Mucosa of gallbladder (tissue), 1 donor: ENCODE measurements around the gene IMPDH1. TPM values are rescaled to one million over a fixed set of nuclear protein-coding genes. Genes with fewer than 3 reads are reported as not detected.
"Not testable (repeated sequence)": the region's sequence is repeated elsewhere in the genome, so short reads cannot be mapped to it uniquely, and the experiment has no call there.

Source experiments
- DNase-seq: peaks from one replicate; pipeline ENCODE4 v3.0.0-alpha.2; 2020; ENCODE audit warnings: low spot score
- total RNA-seq: library from RNA; stranded (reverse); gene quantifications from one replicate; pipeline ENCODE4 v1.2.1, GENCODE V29; 2021
- donor health status: DM: no; HTN: no; CAD: no.

Gene IMPDH1
- 18.6 TPM for total RNA-seq

DNA sequence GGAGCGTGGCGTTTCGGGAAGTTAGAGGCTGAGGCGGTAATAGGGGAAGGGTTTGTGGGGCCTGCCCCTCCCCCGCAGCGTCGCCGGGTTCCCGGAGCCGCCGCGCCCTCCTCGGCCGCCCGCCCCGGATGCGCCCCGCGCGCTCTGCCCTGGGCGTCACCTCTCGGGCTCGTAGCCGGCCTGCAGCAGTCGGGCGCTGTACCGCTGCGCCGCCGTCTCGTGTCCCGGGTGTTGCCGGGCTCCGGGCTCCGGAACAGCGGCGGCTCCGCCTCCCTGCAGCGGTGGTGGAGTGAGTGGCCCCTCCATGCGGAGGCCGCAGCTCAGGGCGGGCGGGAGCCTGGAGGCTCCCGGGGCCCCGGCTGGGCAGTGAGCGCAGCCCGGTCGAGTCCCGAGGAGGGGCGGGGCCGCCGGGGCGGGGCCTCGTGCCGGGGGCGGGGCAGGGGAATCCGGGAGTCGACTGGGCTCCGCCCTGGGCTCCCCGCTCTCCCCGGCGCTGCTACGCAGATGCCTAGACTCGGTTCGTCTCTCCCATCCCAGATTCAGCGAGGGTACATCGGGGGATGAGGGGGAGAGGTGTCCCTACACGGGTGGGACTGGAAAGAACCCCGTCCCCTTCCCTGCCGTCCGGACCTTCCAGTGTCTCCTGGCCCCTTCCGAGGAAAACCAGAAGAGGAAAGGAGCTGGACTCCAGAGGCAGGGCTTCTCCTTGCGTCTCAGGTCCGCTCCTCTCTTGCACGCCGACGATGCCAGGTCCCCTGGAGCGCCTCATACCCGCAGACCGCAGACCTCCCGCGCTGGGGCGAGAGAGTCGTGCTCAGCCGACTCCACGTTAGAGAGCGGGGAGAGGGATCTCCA lies at the start of gene IMPDH1:
Gene IMPDH1, minus strand, starts transcription at position 387 of the 855 bp plus-strand sequence. Its CDS starts 81 bp downstream, at position 306.
- DNase-seq, result peak; percentile 86

- peak; percentile 69 for DNase-seq
These were observed 49.7 kb upstream of the IMPDH1 start for GRCh38 chr7:128459394-128459878.

GRCh38 chr7:128458956-128459355 lies 49.2 kb upstream of the IMPDH1 start:
- no peak for DNase-seq

DNA sequence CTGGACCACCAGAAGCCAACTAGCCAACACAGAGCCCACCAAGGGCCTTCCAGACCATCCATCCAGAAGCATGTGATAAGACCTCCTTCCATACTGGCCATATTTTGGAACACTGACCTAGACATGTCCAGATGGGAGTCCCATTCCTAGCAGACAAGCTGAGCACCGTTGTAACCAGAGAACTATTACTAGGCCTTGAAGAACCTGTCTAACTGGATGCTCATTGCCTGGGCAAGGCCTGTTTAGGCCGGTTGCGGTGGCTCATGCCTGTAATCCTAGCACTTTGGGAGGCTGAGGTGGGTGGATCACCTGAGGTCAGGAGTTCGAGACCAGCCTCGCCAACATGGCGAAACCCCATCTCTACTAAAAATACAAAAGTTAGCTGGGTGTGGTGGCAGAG lies 47.6 kb upstream of the IMPDH1 start:
- not testable (repeated sequence) for DNase-seq

- no peak for DNase-seq
These were observed 46.5 kb upstream of the IMPDH1 start for GRCh38 chr7:128456255-128456725.

DNA sequence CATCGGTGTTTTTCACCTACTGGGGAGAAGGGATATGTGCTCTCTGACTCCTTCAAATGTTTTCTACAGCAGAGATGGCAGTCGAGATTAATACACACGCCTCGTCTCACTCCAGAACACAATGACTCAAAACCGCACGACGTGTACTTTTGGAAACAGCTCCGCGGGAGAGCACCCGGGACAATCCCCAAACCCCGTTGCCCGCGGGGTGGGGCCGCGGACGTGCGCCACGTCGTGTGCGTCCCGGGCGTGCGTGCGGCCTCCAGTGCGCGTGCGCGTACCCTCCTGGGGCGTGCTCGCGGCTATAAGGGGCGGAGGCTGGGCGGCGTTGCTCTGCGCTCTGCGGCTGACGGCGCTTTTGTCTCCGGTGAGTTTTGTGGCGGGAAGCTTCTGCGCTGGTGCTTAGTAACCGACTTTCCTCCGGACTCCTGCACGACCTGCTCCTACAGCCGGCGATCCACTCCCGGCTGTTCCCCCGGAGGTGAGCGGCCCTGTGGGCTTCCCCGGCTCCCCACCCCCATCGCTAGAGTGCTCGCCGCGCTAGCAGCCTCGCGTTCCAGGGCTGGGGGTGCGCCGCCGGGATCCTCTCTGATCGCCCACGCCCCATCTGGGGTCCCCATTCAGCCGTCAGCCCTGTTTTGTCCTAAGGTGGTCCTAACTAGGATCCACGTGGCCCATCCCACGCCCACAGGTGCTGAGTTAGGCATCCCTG lies 45.9 kb upstream of the IMPDH1 start, which contains the start of gene HILPDA:
Gene HILPDA, plus strand, starts transcription at position 336 of the 712 bp plus-strand sequence. CDS start 1,391 bp downstream, outside the sequence.
- peak; percentile 93 for DNase-seq

- DNase-seq, result no peak
These were observed 45.2 kb upstream of the IMPDH1 start for GRCh38 chr7:128454808-128455542.

DNA sequence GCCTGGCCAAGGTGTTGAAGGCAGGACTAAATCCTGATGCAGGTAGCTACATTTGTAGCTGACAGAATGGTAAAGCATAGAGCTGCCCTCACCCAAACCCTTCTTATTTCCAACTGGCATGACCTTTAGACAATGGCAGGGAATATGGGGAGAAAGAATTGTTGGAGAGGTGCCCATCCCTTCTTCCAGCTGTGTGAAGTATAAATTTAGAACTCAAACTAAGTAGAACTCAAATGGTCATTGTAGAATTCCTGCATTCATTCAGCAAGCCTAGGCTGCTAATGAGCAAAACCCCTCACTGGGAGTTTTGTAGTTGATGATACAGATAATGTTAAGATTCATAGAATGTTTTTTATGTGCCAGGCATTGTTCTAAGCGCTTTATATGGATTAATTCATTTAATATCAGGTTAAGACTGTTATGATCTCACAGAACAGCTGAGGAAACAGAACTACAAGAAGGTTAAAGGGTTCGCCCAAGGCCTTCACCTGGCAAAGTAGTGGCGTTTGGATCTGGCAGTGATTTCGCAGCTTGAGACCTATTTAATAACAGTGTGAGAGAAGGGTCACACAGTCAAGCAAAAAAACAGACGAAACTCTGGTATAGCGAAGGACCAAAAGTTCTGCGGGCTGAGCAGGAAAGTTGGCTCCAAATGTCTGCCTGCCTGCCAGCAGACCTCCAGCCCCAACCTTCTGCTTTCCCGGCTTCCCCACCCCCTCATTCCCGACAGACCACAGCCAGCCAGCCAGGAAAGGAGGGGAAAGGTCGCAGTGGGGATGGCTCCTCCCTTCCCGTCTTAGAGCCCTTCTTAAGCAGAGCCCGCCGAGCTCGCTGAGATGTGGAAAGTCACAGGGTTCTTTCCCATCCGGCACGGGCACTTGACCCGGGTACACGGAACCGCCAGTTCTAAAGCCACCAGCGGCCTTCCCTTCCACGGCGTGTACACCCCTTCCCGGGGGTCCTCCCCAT lies 44.3 kb upstream of the IMPDH1 start:
- DNase-seq, result peak; percentile 78

- DNase-seq, result no peak
These were observed 42.8 kb upstream of the IMPDH1 start for GRCh38 chr7:128452552-128452951.

DNA sequence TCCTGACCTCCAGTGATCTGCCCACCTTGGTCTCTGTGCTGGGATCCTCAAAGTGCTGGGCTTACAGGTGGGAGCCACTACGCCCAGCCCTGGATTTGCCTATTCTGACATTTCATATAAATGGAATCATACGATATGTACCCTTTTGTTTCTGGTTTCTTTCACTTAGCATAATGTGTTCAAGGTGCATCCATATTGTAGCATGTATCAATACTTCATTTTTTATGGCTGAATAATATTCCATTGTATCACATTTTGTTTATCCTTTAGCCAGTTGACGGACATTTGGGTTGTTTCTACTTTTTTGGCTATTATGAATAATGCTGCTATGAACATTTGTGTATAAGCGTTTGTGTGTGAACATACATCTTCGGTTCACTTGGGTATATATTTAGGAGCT lies 41.1 kb upstream of the IMPDH1 start:
- DNase-seq, result no peak

DNA sequence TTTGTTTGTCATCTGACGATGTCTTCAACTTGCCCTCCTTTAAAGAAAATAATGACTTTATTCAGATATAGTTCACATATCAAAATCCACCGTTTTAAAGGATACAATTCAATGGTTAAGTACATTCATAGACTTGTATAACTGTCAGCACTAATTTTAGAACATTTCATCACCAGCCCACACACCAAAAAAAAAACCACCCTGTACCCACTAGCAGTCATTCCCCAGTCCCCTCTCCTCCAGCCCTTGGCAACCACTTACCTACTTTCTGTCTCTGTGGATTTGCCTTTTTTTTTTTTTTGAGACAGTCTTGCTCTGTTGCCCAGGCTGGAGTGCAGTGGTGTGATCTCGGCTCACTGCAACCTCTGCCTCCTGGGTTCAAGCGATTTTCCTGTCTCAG lies 40.6 kb upstream of the IMPDH1 start:
- no peak for DNase-seq

DNA sequence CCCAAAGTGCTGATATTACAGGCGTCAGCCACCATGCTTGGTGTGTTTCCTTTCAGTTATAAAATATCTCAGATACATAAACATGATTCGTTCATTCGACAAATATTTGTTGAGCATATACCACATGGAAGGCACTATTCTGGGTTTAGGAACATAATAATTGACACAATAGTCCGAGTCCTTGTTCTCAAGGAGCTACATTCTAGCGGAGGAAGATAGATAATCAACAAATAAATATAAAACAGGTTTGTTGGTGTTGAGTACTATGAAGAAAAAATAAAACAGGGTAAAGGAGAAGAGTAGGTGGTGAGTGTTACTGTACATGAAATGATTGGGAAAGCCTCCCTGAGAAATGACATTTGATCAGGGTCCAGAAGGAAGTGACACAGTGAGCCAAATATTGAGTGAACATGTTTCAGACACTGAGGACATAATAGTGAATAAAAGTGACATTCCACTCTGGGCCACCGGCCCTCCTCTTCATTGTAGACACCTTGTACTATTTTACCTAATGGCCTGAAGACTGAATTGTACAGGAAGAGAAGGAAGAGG lies 39.0 kb upstream of the IMPDH1 start:
- no peak for DNase-seq

- DNase-seq, result no peak
These were observed 38.3 kb upstream of the IMPDH1 start for GRCh38 chr7:128447941-128448564.

GRCh38 chr7:128446306-128446705 lies 36.5 kb upstream of the IMPDH1 start:
- no peak for DNase-seq

DNA sequence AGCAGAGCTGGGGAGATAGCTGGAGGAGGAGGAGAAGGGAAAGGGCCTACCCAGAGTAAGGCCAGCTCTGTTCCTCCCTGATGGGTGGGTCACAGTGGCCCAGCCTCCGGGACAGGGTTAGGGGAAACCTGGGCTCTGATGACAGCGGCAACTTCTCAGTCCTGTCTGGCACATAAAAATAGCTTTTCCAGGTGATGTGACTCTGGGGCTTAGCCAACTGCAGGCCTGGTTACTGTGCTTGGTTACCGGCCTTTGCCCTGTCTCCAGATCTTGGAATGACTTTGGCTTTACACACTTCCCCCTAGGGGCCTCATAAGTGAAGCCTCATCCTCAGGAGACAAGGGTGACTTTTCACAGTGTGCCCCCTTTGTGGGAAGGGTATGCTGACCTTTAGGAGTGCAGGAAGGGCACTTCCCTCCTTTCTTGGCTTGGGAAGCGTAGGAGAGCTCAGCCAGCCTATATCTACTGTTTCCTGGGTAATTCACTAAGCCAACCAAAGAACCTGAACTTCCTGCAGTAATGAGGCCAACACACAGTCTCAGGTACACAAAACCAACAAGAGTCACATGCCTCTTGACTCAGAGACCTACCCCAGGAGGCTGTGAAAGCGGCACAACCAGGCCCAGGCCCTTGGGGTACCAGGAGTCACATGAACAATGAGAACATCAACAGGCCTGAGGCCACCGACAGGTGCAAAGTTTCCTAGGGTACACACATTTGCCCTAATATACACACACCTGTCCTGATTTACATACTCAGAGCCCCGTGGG lies 34.2 kb upstream of the IMPDH1 start:
- DNase-seq, result no peak

DNA sequence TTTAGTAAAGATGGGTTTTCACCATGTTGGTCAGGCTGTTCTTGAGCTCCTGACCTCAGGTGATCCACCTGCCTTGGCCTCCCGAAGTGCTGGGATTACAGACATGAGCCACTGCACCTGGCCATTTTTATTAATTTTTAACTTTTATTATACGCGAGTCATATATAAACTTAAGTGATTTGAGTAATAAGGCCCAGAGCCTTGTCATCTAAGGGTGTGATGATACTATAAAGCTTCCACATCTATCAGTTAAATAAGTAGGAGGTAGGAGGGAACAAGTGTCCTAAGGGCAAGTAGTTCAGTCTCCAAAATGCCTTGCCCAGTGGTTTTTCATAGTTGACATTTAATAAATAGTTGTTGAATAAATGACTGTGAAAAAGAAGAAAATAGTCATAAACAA lies 32.6 kb upstream of the IMPDH1 start:
- no peak for DNase-seq

- no peak for DNase-seq
These were observed 27.9 kb upstream of the IMPDH1 start for GRCh38 chr7:128437426-128438332.

DNA sequence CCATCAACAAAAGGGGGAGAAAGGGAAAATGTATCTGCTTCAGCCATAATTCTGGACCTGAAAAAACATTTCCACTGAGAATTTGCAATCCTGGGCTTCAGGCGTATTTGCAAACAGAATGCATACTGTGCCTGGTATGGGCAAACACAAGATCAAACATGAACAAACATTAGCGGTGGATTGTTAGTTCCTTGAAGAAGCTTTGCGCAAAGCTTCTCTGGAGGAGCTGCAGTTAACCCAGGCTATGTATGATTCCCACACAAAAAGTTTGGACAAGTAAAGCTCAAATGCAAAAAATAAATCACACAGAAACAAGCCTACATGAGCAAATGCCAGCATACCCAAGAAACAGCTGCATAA lies 25.5 kb upstream of the IMPDH1 start:
- no peak for DNase-seq
